ENCODE measurements around the gene HPF1.
"Not testable (repeated sequence)": the region's sequence is repeated elsewhere in the genome, so short reads cannot be mapped to it uniquely, and the experiment has no call there.

Gene HPF1

DNA sequence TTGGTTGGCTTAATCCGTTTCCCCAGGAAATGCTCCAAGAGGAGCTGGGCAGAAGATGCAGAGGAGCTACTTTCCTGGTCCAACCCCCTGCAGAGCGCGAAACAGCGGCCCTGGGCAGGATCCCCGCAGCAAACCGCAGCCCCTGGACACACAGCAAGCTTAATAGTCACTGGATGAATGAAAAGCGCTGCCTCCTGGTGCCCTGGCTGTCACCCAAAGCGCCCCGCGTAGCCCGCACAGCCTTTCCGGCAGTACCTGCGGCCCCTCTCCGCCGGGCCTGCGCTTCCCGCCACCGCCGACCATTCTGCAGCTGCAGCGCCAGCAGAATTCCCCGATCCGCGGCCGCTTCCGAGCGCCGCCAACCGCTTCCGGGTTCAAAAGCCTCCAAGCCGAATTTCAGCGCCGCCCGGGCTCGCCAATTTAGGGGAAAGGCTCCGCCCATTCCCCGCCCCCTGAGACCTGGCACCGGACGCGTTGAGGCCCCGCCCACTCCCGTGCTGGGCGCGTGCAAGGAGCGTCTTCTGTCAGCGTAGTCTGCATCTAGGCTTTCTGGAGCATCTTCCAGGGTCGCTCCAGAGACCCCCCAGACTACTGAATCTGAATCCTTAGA lies at the start of gene HPF1:
Gene HPF1 (minus strand): TSS at position 370 of the 610 bp plus-strand sequence. CDS start 67 bp downstream, at position 303.
- DNase-seq (ENCODE audit: low read depth), result peak; percentile 79

DNA sequence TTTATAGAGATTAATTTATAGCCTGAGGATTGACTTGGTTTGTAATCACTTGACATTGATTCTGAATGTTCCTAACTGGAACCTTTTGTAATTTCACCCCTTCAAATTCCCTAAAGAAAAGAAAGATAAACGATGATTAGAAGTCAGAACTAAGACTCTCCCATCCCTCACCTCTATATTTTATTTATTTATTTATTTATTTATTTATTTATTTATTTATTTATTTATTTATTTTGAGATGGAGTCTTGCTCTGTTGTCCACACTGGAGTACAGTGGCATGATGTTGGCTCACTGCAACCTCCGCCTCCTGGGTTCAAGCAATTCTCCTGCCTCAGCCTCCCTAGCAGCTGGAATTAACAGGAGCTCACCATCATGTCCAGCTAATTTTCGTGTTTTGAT lies 49.0 kb upstream of the HPF1 start:
- DNase-seq (ENCODE audit: low read depth), result not testable (repeated sequence)

DNA sequence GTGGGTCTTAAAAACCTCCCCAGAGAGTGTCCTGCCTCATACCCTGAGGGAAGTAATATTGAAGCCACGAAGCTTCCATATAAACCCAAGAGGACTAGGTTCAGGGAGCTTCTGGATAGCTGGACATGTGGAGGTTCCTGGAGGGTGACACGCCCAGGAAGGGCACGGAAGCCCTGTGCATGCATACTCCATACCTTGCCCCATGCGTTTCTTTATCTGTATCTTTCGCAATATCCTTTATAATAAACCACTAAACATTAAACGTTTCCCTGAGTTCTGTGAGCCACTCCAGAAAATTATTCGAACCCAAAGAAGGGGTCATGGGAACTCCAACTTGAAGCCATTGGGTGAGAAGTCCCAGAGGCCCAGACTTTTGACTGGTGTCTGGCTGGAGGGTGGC lies 45.7 kb upstream of the HPF1 start:
- no peak for DNase-seq (ENCODE audit: low read depth)

DNA sequence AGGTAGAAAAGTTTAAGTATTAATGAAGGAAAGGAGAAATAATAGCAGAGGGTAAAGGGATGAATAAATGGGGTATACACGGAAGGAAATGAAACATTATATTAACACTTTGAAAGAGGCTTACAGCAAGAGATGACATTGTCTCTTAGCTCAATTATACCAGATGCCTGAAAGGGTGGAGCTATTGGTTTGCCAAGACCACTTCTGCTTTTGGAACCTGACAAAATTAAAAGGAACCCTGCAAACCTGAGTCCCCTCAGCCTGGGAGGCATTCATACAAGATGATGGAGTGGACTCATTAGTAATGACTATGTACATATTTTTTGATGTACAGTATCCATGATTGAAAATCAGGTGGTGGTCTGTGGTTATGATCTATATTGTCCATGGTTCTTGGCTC lies 45.1 kb upstream of the HPF1 start:
- DNase-seq (ENCODE audit: low read depth), result no peak

DNA sequence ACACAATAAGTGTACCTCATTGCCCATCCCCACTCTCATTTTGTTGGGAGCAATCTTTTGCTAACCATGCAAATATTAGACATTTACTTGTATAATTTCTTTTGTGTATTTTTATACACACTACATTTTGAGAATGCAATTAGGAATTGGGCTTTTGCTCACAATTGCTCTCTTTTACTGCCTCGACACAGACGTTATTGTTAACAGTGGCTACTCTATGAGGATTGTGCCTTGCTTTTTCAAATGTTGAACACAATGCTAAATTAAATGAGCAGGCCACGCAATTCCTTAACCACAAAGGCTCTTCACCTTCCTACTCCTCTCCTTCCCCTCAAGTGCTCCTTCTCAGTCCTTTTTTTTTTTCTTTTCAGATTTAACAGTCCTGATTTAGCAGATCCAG lies 42.8 kb upstream of the HPF1 start:
- no peak for DNase-seq (ENCODE audit: low read depth)

DNA sequence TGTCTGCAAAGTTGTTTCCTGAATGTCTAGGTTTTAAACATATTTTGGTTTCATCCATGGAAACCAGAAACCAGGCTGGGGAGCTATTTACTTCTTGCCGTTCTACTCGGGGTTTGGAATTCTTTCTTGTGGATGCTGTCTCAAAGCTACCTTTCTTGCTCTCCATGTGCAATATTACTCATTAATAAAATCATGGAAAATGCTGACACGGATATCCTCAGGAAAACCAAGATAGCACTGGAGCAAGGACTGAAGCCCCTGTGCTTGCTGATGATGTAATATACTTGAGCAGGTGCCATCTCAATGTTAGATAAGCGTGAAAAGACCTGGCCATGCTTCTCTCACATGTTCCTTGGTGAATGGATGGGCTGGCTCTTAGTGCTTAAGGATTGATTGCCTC lies 41.5 kb upstream of the HPF1 start:
- no peak for DNase-seq (ENCODE audit: low read depth)

DNA sequence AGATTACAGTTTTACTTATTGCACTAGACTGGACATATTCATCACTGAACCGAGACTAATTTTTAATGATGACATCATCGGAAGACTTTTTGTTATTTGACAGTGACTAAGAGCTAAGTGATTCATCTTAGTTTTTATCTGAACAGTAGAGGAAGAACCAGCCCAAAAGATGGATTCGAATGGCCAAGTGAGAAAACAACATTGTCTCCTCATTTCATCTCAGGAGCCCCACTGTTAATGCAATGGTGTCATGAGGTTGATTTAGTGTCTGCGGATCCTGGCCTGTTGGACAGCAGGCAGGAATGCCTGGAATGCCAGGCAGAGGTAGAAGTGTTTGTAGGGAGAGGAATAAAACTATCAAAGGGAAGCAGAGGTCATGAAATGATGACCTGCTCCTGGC lies 37.8 kb upstream of the HPF1 start:
- DNase-seq (ENCODE audit: low read depth), result peak; percentile 37

DNA sequence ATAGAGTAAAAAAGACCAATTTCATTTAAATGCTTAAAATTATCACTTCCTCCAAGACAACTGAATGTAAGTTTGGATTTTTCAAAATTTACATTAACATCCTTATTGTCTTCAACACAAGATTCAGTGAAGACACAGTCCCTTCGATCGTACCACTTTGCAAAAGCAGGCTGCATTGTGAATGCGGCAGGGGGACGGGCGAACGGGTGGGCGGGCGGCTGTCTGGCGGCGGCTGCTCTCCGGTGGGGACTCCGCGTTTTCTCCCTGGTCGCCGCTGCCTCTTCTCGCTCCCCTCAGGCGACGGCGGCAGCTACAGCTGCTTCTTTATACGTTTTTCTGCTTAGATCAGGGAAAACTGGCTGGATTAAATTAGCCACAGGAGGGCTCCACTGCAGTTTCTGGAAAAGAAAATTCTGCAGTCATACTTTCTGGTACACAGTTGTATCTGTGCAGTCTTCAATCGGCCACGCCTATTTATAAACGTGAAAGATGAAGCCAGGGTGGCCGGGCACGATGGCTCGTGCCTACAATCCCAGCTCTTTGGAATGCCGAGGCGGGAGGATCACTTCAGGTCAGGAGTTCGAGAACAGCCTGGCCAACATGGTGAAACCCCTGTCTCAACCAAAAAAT lies 33.9 kb upstream of the HPF1 start:
- DNase-seq (ENCODE audit: low read depth), result peak; percentile 67

DNA sequence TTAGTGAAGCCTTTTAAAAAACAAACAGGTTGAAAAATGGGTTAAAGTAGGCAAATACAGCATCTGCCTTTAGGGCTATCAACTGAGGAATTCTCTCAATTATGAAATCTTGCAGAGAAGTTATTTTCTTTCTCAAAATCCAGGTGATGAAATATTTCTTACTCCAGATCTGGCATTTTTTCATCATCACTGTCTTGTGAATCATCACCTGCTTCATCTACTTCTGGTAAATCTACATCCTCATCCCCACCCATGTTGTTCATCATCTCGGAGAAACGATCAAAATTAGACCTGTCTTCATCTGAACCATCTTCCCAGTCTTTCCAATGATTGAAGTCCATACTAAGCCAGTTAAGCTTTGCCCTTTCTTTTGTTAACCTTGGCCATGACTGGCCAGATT lies 33.3 kb upstream of the HPF1 start:
- peak; percentile 4 for DNase-seq (ENCODE audit: low read depth)

DNA sequence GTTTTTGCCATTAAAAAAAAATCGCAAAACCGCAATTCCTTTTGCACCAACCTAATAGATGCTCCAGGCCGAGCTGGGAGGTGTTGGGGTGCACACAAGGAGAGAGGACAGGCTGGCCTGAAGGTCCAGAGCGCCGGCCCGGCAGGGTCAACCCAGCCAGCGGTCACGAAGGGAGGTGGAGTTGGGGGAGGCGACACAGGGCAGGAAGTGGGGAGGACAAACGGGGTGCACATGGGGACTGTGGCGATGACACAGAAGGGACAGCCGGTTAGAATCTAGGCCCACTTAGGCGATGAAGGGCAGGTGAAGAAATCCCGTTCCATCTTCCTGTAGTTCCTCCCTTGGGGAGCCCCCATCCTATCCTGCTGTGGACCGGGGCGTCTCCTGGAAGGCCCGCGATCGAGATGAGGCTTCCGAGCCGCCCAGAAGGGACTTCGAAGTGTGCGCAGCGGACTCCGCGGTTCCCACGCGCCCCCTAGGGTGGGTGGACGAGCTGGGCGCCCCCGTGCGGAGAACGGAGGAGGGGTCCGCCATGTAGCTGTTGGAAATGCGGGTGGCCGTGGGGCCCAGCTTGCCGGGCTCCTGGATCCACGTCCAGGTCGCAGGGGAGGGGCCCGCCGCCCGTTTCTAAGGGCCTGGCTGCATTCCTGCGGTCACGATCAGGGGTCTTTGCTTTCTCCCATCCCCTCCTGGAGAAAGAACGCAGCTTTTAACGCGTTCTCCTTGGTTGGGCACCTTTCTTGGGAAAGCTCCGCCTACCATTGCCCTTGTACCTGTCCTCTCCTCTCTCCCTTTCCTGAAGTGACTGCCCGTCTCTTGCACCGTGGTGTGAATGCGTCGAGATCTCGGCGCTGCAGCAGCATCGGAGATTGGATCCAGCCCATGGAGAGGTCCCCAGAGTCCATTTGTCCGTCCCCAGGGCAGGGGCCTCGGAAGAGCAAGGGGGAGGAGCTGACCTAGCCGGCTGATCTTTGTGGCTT lies 17.0 kb upstream of the HPF1 start:
- DNase-seq (ENCODE audit: low read depth), result no peak

DNA sequence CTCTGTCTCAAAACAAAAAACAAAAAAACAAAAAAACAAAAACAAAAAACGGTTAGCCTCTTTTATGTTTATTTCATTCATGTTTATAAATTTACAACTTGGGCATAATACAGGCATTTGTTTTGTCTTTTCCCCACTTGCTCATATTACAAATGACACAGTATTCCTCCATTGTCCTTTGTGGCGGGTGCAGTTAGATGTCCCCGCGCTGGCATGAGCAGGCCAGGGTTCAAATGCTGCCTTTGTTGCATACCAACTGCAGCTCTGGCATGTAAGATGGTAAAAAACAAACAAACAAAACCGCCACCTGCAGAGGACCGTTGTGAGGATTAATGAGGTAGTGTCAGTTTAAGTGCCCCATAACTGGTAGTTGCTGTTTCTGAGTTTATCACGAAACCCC lies 16.1 kb upstream of the HPF1 start:
- DNase-seq (ENCODE audit: low read depth), result no peak

DNA sequence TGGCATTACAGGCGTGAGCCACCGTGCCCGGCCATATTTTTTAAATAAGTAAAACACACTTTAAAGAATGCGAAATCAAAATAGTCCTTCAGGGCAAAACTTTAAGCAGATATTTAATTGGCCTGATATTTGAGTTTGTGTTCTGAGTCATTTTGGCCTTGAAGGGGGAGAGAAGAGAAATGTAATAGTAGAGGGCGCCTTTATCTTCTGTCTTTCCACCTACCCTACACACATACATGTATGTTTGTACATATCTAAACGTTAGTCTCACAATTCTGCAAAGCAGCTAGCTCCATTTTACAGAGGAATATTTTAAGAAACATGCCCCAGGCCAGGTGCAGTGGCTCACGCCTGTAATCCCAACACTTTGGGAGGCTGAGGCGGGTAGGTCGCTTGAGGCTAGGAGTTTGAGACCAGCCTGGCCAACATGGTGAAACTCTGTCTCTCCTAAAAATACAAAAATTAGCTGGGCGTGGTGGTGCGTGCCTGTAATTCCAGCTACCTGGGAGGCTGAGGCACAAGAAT lies 13.9 kb upstream of the HPF1 start:
- not testable (repeated sequence) for DNase-seq (ENCODE audit: low read depth)

DNA sequence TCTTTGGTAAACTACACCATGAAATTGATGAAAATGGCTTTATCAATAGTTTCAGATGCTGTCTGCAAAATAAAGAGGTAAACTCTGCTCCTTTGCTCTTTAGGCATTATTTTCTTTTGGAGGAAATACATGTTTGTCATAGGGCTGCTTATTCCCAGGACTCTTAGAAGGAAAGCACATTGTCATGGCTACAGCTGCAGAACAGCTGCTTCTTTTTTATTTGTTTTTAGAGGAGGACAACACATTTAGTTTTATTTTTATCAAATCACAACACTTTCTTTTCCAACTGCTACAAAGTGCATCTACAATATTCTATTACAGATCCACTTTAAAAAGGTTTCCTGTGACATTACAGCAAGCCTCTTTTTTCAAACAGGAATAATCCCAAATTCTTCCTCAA lies 12.7 kb upstream of the HPF1 start:
- DNase-seq (ENCODE audit: low read depth), result no peak

DNA sequence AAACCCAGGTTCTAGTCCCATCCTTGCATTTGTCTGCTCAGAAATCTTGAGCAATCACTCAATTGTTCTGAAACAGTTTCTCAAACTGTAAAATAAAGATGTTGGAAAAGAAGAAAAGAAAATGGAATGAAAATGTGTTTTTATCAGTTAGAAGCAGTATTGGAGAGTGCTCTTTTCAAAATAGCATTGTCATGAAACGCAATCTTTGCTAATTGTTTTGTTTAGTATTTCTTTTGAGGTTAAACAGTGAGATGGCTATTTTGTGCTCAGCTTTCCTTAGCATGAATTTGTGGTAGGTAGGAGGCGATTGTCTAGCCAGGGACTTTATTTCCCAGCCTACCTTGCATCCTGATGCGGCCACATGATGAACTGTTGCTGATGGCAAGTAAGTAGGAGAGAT lies 10.6 kb upstream of the HPF1 start:
- DNase-seq (ENCODE audit: low read depth), result no peak

DNA sequence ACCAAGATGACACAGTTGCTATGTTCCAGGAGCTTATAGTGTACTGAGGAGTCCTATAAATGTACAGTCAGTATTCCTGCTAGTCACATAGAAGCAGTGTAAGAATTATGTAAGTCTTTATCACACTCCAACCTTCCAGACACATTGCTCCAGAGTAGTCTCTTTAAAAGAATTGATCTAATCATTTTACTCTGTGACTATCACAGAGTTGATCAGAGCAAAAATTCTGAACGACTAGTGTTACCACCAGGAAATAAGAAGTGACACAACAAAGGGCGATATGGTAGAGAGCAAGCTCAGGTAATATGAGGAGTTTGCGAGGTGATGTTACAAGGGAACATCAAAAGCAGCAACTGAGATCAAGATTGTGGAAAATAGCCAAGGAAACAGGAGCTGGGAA lies 9.0 kb upstream of the HPF1 start:
- DNase-seq (ENCODE audit: low read depth), result no peak

DNA sequence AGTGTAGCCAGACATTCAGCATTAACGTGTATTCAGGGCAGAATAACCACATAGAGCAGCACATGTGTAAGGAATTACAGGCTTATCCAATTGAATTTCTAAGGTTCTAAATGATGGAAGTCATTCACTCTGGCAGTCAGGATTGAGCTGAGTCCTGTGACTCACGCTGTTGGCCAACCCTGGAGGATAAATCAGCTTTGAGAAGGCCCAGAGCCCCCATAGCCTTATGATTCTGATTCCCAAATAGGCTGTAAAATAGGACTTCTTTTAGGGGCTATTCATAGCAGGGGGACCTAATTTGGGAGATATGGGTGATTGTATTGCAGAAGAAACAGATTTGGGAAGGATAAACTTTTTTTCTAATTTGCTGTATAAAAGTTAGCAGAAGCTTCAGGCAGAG lies 8.1 kb upstream of the HPF1 start:
- DNase-seq (ENCODE audit: low read depth), result peak; percentile 60

DNA sequence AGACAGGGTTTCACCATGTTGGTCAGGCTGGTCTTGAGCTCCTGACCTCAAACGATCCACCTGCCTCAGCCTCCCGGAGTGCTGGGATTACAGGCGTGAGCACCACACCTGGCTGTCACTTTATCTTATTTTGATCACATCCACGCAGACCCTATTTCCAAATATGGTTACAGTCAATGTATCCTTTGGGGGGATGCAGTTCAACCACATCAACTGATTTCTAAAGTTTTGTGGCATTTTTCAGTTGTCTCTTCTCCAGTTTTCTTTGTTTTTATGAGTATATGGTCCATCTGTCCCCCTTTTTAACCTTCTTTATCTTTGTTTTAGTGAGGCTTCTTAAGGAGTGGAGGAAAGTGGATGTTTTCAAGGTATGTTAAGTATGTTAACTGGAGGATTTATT lies 4.1 kb upstream of the HPF1 start:
- DNase-seq (ENCODE audit: low read depth), result no peak

DNA sequence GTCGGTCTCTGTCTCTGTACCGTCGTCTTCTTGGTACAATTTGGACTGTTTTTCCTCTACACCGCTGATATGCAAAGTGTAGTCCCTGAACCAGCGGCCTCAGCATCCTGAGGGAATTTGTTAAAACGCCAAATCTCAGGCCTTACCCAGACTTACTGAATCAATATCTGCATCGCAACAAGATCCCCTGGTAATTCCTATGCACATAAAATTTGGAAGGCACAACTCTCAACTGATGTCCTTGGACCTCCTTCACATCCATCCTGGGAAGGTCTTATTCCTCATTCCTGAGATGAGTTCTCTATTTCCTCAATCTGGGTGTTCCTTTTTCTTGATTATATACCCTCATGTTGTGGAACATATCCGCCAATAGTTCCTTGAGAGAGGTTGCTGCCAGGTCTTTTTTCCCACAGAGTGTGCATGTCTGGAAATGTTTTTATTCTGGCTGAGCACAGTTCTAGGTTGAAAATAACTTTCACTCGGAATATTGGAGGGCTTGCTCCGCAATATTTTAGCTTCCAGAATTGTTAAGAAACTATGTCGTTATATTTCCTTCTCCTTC lies 738 bp upstream of the HPF1 start:
- DNase-seq (ENCODE audit: low read depth), result no peak

DNA sequence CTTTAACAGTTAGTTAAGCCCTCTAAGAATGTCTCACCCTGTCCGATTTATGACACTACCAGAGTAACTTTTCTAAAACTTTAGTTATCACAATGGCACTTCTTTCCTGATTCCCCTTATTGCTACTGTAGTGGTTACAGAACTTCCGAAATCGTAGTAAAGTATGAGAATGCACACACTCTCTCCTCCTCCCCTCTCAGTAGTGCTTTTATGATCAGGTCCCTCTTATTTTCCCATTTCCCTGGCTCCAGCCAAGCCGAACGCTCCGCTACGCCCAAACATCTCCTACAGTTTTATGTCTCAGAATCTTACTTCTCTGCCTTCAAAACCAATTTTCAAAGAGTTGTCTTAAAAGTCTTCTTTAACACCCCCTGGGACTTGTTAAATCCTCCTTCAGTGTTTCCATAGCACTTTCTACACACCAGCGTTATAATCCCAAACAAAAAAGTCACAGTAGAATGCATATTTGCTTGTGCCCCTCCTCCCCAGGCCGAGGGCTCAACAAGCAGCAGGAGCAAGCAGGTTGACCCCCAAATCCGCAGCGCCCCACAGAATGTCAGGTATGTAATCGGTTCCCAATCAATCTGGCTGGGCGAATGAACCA lies 671 bp downstream of the HPF1 start:
- DNase-seq (ENCODE audit: low read depth), result peak; percentile 3

DNA sequence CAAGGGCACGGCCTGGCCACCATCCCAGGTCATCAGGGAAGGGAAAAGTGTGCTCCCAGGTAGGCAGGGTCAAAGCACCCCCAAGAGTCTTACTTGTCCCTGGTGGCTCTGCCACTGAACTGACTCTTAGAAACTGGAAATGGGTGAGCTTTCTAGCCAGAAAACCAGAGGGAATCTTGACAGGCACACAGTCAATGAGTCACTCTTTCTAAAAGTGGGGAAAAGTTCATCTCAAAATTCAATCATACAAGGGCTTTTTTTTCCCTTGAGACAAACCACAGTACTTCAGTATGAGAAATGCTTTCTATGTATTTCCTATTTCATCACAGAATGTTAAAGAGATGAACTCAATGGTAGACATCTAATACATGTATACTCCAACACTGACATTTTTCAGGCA lies 12.5 kb downstream of the HPF1 start:
- DNase-seq (ENCODE audit: low read depth), result peak; percentile 78

DNA sequence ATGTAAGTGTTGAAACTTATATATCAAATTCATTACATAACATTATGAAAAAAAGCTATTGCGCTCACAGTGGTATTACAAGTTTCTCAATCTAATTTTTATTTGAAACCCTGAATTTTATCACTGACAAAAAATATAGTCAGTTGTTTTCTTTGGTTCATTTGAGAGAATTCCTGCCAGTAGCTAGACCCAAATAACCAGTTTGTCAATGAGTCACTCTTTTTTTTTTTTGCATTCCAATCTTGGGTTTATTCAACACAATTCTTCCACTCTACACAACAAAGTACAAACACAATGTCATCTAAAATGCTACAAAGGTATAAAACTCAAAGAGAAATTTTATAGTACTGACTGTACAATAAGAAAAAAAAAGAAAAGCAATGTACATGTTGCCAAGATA lies 13.1 kb downstream of the HPF1 start:
- no peak for DNase-seq (ENCODE audit: low read depth)

DNA sequence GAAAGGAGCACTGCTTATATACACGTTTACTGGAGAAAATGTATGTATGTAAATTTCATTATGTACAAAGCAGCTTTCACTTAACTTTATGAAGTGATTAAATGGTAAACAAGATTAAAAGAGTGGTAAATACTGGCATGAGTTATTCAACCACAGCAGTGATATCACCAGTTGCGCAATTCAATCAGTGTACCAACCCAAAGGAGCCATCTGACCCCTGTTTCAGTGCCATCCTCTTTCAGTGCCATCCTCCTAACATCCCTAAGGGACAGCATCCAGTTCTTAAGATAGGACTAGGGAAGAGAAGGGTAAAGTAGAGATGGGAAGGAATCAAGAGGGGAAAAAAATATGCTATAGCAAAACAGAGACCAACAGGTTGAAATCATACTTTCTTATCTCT lies 16.2 kb downstream of the HPF1 start:
- peak; percentile 25 for DNase-seq (ENCODE audit: low read depth)
